GM19463 (cell line): Measurements from ENCODE around the gene BAIAP2L2.

ENCODE experiments used
- ATAC-seq: cut with Tn5 transposase; IDR thresholded peaks from one replicate; pipeline ENCODE4 v1.9.1; 2021; ENCODE audit warnings: mild to moderate bottlenecking, moderate library complexity; ENCODE audit not compliant: unreplicated experiment

The BAIAP2L2 gene

GRCh38 chr22:38108561-38109319 is 1.7 kb downstream of the BAIAP2L2 start:
- ATAC-seq: no peak

- ATAC-seq: no peak
These were observed 2.6 kb downstream of the BAIAP2L2 start for GRCh38 chr22:38107692-38108515.

GRCh38 chr22:38106814-38107578 is 3.5 kb downstream of the BAIAP2L2 start:
- ATAC-seq: no peak

GRCh38 chr22:38104084-38104483 is 6.4 kb downstream of the BAIAP2L2 start:
- no peak for ATAC-seq

GRCh38 chr22:38103641-38104040 is 6.8 kb downstream of the BAIAP2L2 start:
- ATAC-seq: no peak

- ATAC-seq: no peak
These were observed 11.9 kb downstream of the BAIAP2L2 start for GRCh38 chr22:38098410-38099249.

GRCh38 chr22:38097557-38098409 is 12.7 kb downstream of the BAIAP2L2 start:
- ATAC-seq: no peak

GRCh38 chr22:38097058-38097457 is 13.4 kb downstream of the BAIAP2L2 start:
- no peak for ATAC-seq

- no peak for ATAC-seq
These were observed 21.0 kb downstream of the BAIAP2L2 start for GRCh38 chr22:38089474-38089851.

- no peak for ATAC-seq
These were observed 21.6 kb downstream of the BAIAP2L2 start for GRCh38 chr22:38088629-38089473.

- ATAC-seq: no peak
These were observed 22.6 kb downstream of the BAIAP2L2 start for GRCh38 chr22:38087855-38088254.

GRCh38 chr22:38086942-38087341 is 23.5 kb downstream of the BAIAP2L2 start:
- no peak for ATAC-seq

- no peak for ATAC-seq
These were observed 24.3 kb downstream of the BAIAP2L2 start for GRCh38 chr22:38086001-38086845.

GRCh38 chr22:38085501-38085900 is 25.0 kb downstream of the BAIAP2L2 start:
- no peak for ATAC-seq

- no peak for ATAC-seq
These were observed 25.4 kb downstream of the BAIAP2L2 start for GRCh38 chr22:38085056-38085455.

- no peak for ATAC-seq
These were observed 26.4 kb downstream of the BAIAP2L2 start, which contains the start of gene SLC16A8 for GRCh38 chr22:38083931-38084631. SLC16A8 (minus strand) TSS chr22:38084184; CDS start chr22:38082873, 1,311 bp downstream.
